Hindlimb muscle (tissue), 1 donor: ENCODE results near the gene TMEM218. TPM values are rescaled to one million over a fixed set of nuclear protein-coding genes. Genes with fewer than 3 reads are reported as not detected.
"Not testable (repeated sequence)": the region's sequence is repeated elsewhere in the genome, so short reads cannot be mapped to it uniquely, and the experiment has no call there.

Source experiments
- DNase-seq: peaks from one replicate; pipeline ENCODE4 v3.0.0-alpha.2; 2013
- polyA plus RNA-seq: library from polyadenylated mRNA; unstranded; fragments of 120-200 nt; gene quantifications from one replicate; pipeline ENCODE4 v1.2.1, GENCODE V29; 2013; ENCODE audit not compliant: insufficient read length

Gene TMEM218
- polyA plus RNA-seq, 1 donor = 23.3 TPM

- DNase-seq = no peak
Measured at GRCh38 chr11:125128450-125128849, 17.0 kb upstream of the TMEM218 start.

GRCh38 chr11:125124618-125124992 lies 13.2 kb upstream of the TMEM218 start:
- DNase-seq = no peak

GRCh38 chr11:125123947-125124617 lies 12.7 kb upstream of the TMEM218 start:
- no peak for DNase-seq

GRCh38 chr11:125123194-125123946 lies 11.9 kb upstream of the TMEM218 start:
- DNase-seq = no peak

GRCh38 chr11:125117429-125117828 lies 6.0 kb upstream of the TMEM218 start:
- DNase-seq = no peak

- no peak for DNase-seq
Measured at GRCh38 chr11:125114518-125114917, 3.1 kb upstream of the TMEM218 start.

- DNase-seq = no peak
Measured at GRCh38 chr11:125112208-125112604, 780 bp upstream of the TMEM218 start.

- DNase-seq = no peak
Measured at GRCh38 chr11:125111001-125111342, 454 bp downstream of the TMEM218 start.

- DNase-seq = no peak
Measured at GRCh38 chr11:125110506-125110905, 920 bp downstream of the TMEM218 start.

GRCh38 chr11:125108469-125108868 lies 3.0 kb downstream of the TMEM218 start:
- no peak for DNase-seq

- DNase-seq = no peak
Measured at GRCh38 chr11:125105926-125106325, 5.5 kb downstream of the TMEM218 start.

GRCh38 chr11:125102510-125102909 lies 8.9 kb downstream of the TMEM218 start:
- DNase-seq = no peak

- no peak for DNase-seq
Measured at GRCh38 chr11:125102025-125102424, 9.4 kb downstream of the TMEM218 start.

- no peak for DNase-seq
Measured at GRCh38 chr11:125101596-125101995, 9.8 kb downstream of the TMEM218 start.

- no peak for DNase-seq
Measured at GRCh38 chr11:125100136-125100535, 11.3 kb downstream of the TMEM218 start.

GRCh38 chr11:125094731-125095130 lies 16.7 kb downstream of the TMEM218 start:
- DNase-seq = no peak

GRCh38 chr11:125093502-125093901 lies 17.9 kb downstream of the TMEM218 start:
- no peak for DNase-seq

GRCh38 chr11:125092669-125093068 lies 18.8 kb downstream of the TMEM218 start:
- DNase-seq = no peak

- no peak for DNase-seq
Measured at GRCh38 chr11:125091877-125092664, 19.4 kb downstream of the TMEM218 start.

- DNase-seq = peak; percentile 82
Measured at GRCh38 chr11:125091247-125091876, 20.1 kb downstream of the TMEM218 start.

- no peak for DNase-seq
Measured at GRCh38 chr11:125090816-125091215, 20.6 kb downstream of the TMEM218 start.

GRCh38 chr11:125090151-125090550 lies 21.3 kb downstream of the TMEM218 start:
- DNase-seq = not testable (repeated sequence)

- not testable (repeated sequence) for DNase-seq
Measured at GRCh38 chr11:125089481-125089880, 21.9 kb downstream of the TMEM218 start.
